CD14-positive monocyte (primary cell): ENCODE results near the gene HACD4. TPM values are rescaled to one million over a fixed set of nuclear protein-coding genes. Genes with fewer than 3 reads are reported as not detected.

Experiments
- DNase-seq, 3 donors: peaks; one replicate each; pipeline ENCODE4 v3.0.0-alpha.2; 2011 to 2022
- H2AFZ ChIP-seq: 2 replicates; pipeline ENCODE4 v1.6.0; 2012; ENCODE audit warnings: mild to moderate bottlenecking, low read depth, low read length, inconsistent platforms; ENCODE audit not compliant: insufficient read depth, poor library complexity, severe bottlenecking
- H3K27ac ChIP-seq, 2 donors: 1 replicate in 1 of 2; 2 replicates in 1 of 2; pipeline ENCODE4 v1.5.1; 2012 to 2013; ENCODE audit warnings: low read length in 2 of 2, control low read depth in 1 of 2, inconsistent platforms in 1 of 2, low read depth in 1 of 2, mild to moderate bottlenecking in 1 of 2
- H3K27me3 ChIP-seq, 2 donors: one replicate each; pipeline versions ENCODE4 v1.6.0 to v1.6.1; 2011 to 2013; ENCODE audit warnings: low read length in 2 of 2; ENCODE audit not compliant: control insufficient read depth in 2 of 2, insufficient read depth in 2 of 2
- H3K36me3 ChIP-seq, 2 donors: replicated peaks in 1 of 2; 1 replicate in 1 of 2; 2 replicates in 1 of 2; pipeline versions ENCODE4 v1.5.1 to v1.6.1; 2012 to 2013; ENCODE audit warnings: low read length in 2 of 2, control low read depth in 1 of 2, inconsistent platforms in 1 of 2, mild to moderate bottlenecking in 1 of 2; ENCODE audit not compliant: insufficient read depth in 2 of 2, control insufficient read depth in 1 of 2
- H3K4me1 ChIP-seq, 2 donors: 1 replicate in 1 of 2; 2 replicates in 1 of 2; pipeline versions ENCODE4 v1.5.1 to v1.6.1; 2012 to 2013; ENCODE audit warnings: low read length in 2 of 2, control low read depth in 1 of 2, inconsistent platforms in 1 of 2, mild to moderate bottlenecking in 1 of 2, moderate library complexity in 1 of 2; ENCODE audit not compliant: insufficient read depth in 2 of 2, control insufficient read depth in 1 of 2
- H3K4me2 ChIP-seq: replicated peaks from 2 replicates; pipeline ENCODE3; 2012; ENCODE audit warnings: low read length, moderate library complexity, mild to moderate bottlenecking; ENCODE audit not compliant: poor library complexity, severe bottlenecking; ENCODE audit errors: extremely low read depth
- H3K4me3 ChIP-seq, 3 experiments: fragments of 200-600 bp in 1 of 3; sonication (generic) in 1 of 3; replicated peaks in 1 of 3; 1 replicate in 2 of 3; 2 replicates in 1 of 3; pipeline ENCODE4 v1.5.1; 2011 to 2013; ENCODE audit warnings: low read length in 3 of 3, mild to moderate bottlenecking in 3 of 3, control low read depth in 2 of 3, low read depth in 2 of 3, inconsistent platforms in 1 of 3, moderate library complexity in 1 of 3
- H3K79me2 ChIP-seq: 2 replicates; pipeline ENCODE4 v1.6.0; 2012; ENCODE audit warnings: mild to moderate bottlenecking, control low read depth, inconsistent platforms, low read length, moderate library complexity; ENCODE audit not compliant: insufficient read depth
- H3K9ac ChIP-seq: 2 replicates; pipeline ENCODE4 v1.6.0; 2017; ENCODE audit warnings: low read length, mild to moderate bottlenecking; ENCODE audit not compliant: insufficient read depth, poor library complexity, severe bottlenecking
- H3K9me3 ChIP-seq, 2 donors: replicated peaks in 1 of 2; 1 replicate in 1 of 2; 2 replicates in 1 of 2; pipeline versions ENCODE4 v1.5.1 to v1.6.1; 2012 to 2013; ENCODE audit warnings: low read length in 2 of 2, control low read depth in 1 of 2; ENCODE audit not compliant: control insufficient read depth in 1 of 2, insufficient read depth in 1 of 2
- H4K20me1 ChIP-seq: 2 replicates; pipeline ENCODE4 v1.6.0; 2012; ENCODE audit warnings: mild to moderate bottlenecking, low read length, control low read depth, moderate library complexity; ENCODE audit not compliant: insufficient read depth
- H3K27ac Mint-ChIP-seq, 7 donors: one replicate each; pipeline ENCODE4 v1.8.0; 2020; ENCODE audit warnings: mild to moderate bottlenecking in 7 of 7, mixed read lengths in 7 of 7, moderate library complexity in 6 of 7, inconsistent platforms in 2 of 7
- H3K27me3 Mint-ChIP-seq, 3 donors: one replicate each; pipeline ENCODE4 v1.8.0; 2021 to 2022; ENCODE audit warnings: low read depth in 3 of 3, mild to moderate bottlenecking in 3 of 3, mixed read lengths in 3 of 3, moderate library complexity in 3 of 3, inconsistent platforms in 1 of 3
- H3K36me3 Mint-ChIP-seq, 2 donors: one replicate each; pipeline ENCODE4 v1.8.0; 2020; ENCODE audit warnings: mixed read lengths in 2 of 2, inconsistent platforms in 1 of 2, mild to moderate bottlenecking in 1 of 2
- H3K4me1 Mint-ChIP-seq: one replicate; pipeline ENCODE4 v1.8.0; 2020; ENCODE audit warnings: mild to moderate bottlenecking, mixed read lengths
- H3K4me3 Mint-ChIP-seq, 2 donors: one replicate each; pipeline ENCODE4 v1.8.0; 2020; ENCODE audit warnings: mild to moderate bottlenecking in 2 of 2, mixed read lengths in 2 of 2, moderate library complexity in 1 of 2
- H3K9me3 Mint-ChIP-seq, 7 donors: one replicate each; pipeline ENCODE4 v1.8.0; 2020 to 2022; ENCODE audit warnings: mixed read lengths in 7 of 7, mild to moderate bottlenecking in 6 of 7, moderate library complexity in 6 of 7, inconsistent platforms in 2 of 7
- WGBS: methylation state at CpG from one replicate; pipeline ENCODE4 v1.1.5; 2013; ENCODE audit warnings: missing lambda C conversion rate; ENCODE audit not compliant: insufficient coverage; 5-methylcytosine and 5-hydroxymethylcytosine counted together
- intact Hi-C, 2 donors: fragments of 100-400 bp; cut with micrococcal nuclease; formaldehyde crosslinking; loops; one replicate each; pipeline versions ENCODE4 v1.15.0 to v1.15.1; 2023
- polyA minus RNA-seq: library from RNA; depleted of rRNA, polyadenylated mRNA; stranded (reverse); fragments of >200 nt; gene quantifications from 2 replicates; pipeline ENCODE4 v1.2.3, GENCODE V29; 2012
- polyA plus RNA-seq, 3 donors: library from polyadenylated mRNA; depleted of rRNA in 1 of 3; unstranded in 2 of 3; stranded (reverse) in 1 of 3; fragments of 300-500 nt in 2 of 3; fragments of >200 nt in 1 of 3; fragmentation: Illumina TruSeq in 2 of 3; gene quantifications; 1 replicate in 2 of 3; 2 replicates in 1 of 3; pipeline ENCODE4 v1.2.3, GENCODE V29; 2012 to 2021
- total RNA-seq, 12 experiments: library from RNA in 1 of 12; stranded (reverse) in 1 of 12; fragments of 120-200 nt in 1 of 12; gene quantifications; one replicate each; pipeline ENCODE4 v1.2.4 and lab custom pipeline; 2013 to 2026; ENCODE audit warnings: mixed read lengths in 6 of 12, inconsistent platforms in 1 of 12
- TF ChIP-seq, protein P1 (sequence below): fragments of 200-600 bp; IDR thresholded peaks from one replicate; pipeline ENCODE4 v1.8.0; 2022; ENCODE audit warnings: antibody characterized with exemption, mild to moderate bottlenecking

The HACD4 gene, protein sequence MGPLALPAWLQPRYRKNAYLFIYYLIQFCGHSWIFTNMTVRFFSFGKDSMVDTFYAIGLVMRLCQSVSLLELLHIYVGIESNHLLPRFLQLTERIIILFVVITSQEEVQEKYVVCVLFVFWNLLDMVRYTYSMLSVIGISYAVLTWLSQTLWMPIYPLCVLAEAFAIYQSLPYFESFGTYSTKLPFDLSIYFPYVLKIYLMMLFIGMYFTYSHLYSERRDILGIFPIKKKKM
- total RNA-seq (2013), result 50.7 TPM
- polyA plus RNA-seq (10 to 100 TPM; 23.9 to 28.7 (median 27.5) TPM), polyA minus RNA-seq (13.7 and 19.2 TPM in 2 replicates), total RNA-seq (lab: John Stamatoyannopoulos, UW) (5.7 to 164 (median 123) reads per million in 11 experiments)

- Histone ChIP-seq H3K36me3 (peaks cover 8 to 16% of the 10 kb centered on the region in 2 donors), H3K4me1 (peaks cover 39 to 56% of the 10 kb centered on the region in 2 donors), H4K20me1 (no peaks in the 10 kb centered on the region), H3K27me3 (no peaks in the 10 kb centered on the region), H3K4me3 (peak within 1 kb of the TSS; percentile 81 to 96 (median 82)), H2AFZ (peak within 1 kb of the TSS; percentile 89), H3K27ac (peak within 1 kb of the TSS; percentile 86 to 92), H3K9ac (peak within 1 kb of the TSS; percentile 76), H3K9me3 (no peaks in the 10 kb centered on the region), H3K79me2 (peaks cover 56% of the 10 kb centered on the region), H3K4me2 (peak within 1 kb of the TSS; percentile 97)
- Mint-ChIP-seq H3K27me3 (peaks cover 0 to 3% (median 0%) of the 10 kb centered on the region in 3 donors), H3K4me1 (peaks cover 18% of the 10 kb centered on the region), H3K4me3 (peak within 1 kb of the TSS in 1 of 2 donors; percentile 84), H3K36me3 (peaks cover 11 to 17% of the 10 kb centered on the region in 2 donors), H3K9me3 (peaks cover 0 to 6% (median 0%) of the 10 kb centered on the region in 7 donors), H3K27ac (peak within 1 kb of the TSS in 6 of 7 donors; percentile 13 to 81 (median 74))
- WGBS, result under 1% methylated on average over 33 of the region's 46 CpGs
- peak; percentile 43 to 57 (median 48) for DNase-seq
- TF ChIP-seq, protein P1, sequence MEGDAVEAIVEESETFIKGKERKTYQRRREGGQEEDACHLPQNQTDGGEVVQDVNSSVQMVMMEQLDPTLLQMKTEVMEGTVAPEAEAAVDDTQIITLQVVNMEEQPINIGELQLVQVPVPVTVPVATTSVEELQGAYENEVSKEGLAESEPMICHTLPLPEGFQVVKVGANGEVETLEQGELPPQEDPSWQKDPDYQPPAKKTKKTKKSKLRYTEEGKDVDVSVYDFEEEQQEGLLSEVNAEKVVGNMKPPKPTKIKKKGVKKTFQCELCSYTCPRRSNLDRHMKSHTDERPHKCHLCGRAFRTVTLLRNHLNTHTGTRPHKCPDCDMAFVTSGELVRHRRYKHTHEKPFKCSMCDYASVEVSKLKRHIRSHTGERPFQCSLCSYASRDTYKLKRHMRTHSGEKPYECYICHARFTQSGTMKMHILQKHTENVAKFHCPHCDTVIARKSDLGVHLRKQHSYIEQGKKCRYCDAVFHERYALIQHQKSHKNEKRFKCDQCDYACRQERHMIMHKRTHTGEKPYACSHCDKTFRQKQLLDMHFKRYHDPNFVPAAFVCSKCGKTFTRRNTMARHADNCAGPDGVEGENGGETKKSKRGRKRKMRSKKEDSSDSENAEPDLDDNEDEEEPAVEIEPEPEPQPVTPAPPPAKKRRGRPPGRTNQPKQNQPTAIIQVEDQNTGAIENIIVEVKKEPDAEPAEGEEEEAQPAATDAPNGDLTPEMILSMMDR, result no peak
- intact Hi-C loops, result loop anchor here (5.0 to 10.0 kb wide), 3 partner anchors 54 to 71 kb away; no protein-coding TSS in a partner anchor
Observed at GRCh38 chr9:21031091-21031807, at the start of gene HACD4. HACD4 (minus strand) TSS chr9:21031640; CDS start chr9:21031590, 50 bp downstream.

DNA sequence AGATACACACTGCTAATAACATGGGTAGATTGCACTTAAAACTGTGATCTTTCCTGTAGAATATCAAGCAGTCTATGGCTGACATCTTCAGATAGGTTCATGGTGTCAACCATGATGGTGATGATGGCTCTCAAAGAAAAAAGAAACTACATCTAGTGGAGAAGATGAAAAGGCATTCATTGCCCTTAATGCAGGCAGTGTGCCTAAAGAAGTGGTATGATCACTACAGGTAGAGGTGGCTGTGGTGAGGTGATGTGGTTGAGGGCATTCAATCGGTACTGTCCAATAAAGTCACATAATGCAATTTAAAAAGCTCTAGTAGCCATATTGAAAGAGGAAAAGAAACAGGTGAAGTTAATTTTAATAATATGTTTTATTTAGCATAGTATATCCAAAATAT lies 49.4 kb upstream of the HACD4 start:
- Mint-ChIP-seq H3K27me3 (no peaks in the 10 kb centered on the region), H3K27ac (no peak overlapping the region), H3K4me1 (peaks cover 31% of the 10 kb centered on the region), H3K36me3 (no peaks in the 10 kb centered on the region), H3K4me3 (no peak overlapping the region), H3K9me3 (no peaks in the 10 kb centered on the region)
- Histone ChIP-seq H3K27ac (no peak overlapping the region), H3K27me3 (no peaks in the 10 kb centered on the region), H3K4me3 (no peak overlapping the region), H2AFZ (no peak overlapping the region), H3K9ac (no peak overlapping the region), H4K20me1 (no peaks in the 10 kb centered on the region), H3K9me3 (no peaks in the 10 kb centered on the region), H3K4me1 (peaks cover 27 to 32% of the 10 kb centered on the region in 2 donors), H3K36me3 (no peaks in the 10 kb centered on the region), H3K79me2 (no peaks in the 10 kb centered on the region), H3K4me2 (no peak overlapping the region)
- TF ChIP-seq, protein P1, result no peak
- no CpG with 5 or more reads among the region's 1 CpG for WGBS
- no peak for DNase-seq
- intact Hi-C loops, result no loop called here
